Suppressor macrophage treated with lipopolysaccharide for 4 hours (primary cell): ENCODE measurements around the gene PPP6R3.
"Not testable (repeated sequence)": the region's sequence is repeated elsewhere in the genome, so short reads cannot be mapped to it uniquely, and the experiment has no call there.

Experiments used
- DNase-seq: peaks from one replicate; pipeline ENCODE4 v3.0.0-alpha.2; 2020

PPP6R3 gene

DNA sequence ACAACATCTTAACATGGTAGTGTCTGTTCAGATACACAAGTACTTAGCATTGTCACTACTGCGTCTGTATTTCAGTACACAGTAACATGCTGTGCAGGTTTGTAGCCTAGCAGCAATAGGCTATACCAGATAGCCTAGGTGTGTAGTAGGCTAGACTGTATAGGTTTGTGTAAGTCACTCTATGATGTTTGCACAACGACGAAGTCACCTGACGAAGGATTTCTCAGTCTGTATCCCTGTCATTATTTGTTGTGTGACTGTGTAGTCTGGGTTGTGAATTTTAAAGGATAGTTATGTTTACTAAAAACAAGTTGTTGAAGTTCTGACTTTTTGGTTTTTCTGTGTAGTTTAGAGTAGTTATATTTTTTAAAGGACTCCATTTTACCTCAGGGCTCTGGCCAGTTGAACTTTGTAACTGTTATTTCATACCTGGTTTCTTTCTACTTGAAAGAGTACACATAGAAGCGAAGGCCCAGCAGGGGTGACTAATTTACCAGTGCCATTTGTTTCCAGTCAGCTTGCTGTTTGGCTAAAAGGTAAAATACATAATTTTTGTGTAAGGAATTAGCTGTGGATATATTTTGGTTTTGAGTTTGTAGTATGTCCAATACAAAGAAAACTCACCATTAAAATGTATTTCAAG is 72.3 kb downstream of the PPP6R3 start:
- no peak for DNase-seq

GRCh38 chr11:68533945-68534344 is 73.4 kb downstream of the PPP6R3 start:
- DNase-seq = no peak

DNA sequence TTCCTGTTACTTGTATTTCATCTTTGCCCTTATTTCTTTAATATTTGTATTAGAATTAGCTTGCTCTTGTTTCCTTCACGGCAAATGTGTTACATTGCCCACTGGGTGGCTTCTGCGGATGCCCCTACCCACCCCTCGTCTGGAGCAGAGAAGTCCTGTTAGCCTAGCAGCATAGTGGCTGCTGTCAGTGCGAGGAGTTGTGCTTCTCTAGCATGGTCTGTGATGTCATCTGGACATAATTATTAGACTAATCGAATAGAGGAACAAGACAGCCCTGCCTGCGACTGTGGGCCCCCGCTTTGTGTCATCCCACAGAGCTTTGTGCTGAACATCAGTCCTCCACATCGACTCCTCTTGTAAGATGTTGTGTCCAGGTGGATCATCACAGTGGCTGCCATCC is 74.5 kb downstream of the PPP6R3 start:
- no peak for DNase-seq

- no peak for DNase-seq
Measured at GRCh38 chr11:68536706-68537105, 76.2 kb downstream of the PPP6R3 start.

GRCh38 chr11:68538025-68538424 is 77.5 kb downstream of the PPP6R3 start:
- DNase-seq = no peak

GRCh38 chr11:68539395-68539794 is 78.8 kb downstream of the PPP6R3 start:
- peak; percentile 27 for DNase-seq

DNA sequence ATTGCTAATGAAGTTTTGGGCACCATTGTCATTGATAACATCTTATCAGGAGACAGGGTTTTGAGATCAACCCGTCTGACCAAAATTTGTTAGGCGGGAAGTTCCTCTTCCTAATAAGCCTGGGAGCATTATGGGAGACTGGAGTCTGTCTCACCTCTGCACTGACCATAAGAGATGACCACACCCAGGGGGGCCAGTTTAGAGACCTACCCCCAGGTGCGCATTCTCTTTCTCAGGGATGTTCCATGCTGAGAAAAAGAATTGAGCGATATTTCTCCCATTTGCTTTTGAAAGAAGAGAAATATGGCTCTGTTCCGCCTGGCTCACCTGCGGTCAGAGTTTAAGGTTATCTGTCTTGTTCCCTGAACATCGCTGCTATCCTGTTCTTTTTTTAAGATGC is 80.0 kb downstream of the PPP6R3 start:
- DNase-seq = not testable (repeated sequence)

DNA sequence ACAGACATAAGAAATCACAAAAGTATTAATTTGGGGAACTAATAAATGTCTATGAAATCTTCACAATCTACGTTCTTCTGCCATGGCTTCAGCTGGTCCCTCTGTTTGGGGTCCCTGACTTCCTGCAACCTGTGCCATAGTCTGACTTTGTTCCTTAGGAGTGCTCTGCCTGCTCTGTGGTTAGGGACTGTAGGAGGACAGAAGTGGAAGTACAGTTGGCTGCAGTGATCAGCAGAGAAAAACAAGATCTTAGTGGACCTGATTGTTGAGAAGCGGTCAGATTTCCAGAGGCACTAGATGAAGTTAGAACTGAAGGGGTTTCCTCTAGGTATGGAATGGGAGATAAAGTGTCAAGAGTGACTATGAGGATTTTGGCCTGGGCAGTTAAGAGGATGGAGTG is 80.6 kb downstream of the PPP6R3 start:
- no peak for DNase-seq

- peak; percentile 73 for DNase-seq
Measured at GRCh38 chr11:68541991-68542390, 81.4 kb downstream of the PPP6R3 start.

DNA sequence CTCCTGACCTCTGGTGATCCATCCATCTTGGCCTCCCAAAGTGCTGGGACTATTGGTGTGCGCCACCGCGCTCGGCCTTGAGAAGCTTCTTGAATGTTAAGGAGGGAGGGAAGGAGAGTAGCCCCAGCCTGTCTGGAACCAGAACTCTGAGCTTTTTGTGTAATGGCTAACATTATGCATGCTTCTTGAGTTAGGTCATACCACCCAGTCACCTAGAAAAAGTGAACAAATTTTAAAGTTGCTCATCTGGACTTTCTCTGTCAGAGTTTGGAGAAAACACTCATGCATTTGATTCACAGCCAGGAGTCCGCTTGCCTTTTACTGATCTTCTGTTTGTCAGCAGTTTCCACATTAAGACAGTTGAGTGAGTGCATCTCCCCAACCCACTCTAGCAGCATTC is 82.1 kb downstream of the PPP6R3 start:
- DNase-seq = peak; percentile 46

DNA sequence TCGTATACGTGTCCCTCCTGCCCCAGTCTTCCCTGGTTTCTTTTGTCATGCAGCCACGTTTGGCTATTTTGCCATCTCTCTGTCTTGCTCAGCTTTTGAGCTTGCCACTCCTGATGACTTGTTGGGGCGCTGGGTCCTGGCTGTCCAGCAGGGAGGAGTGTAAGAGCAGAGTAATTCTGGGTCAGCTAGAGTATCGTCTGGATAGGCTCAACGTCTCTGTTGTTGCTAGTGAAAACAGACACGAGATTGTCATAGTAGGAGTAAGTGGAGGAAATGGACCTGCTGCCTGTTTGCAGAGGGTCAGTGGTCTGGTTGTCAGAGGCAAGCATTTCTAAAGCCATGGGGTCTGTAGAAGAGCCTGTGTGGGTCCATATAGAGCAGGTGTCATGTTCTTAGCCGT is 83.0 kb downstream of the PPP6R3 start:
- DNase-seq = no peak

- no peak for DNase-seq
Measured at GRCh38 chr11:68545347-68545746, 84.8 kb downstream of the PPP6R3 start.

DNA sequence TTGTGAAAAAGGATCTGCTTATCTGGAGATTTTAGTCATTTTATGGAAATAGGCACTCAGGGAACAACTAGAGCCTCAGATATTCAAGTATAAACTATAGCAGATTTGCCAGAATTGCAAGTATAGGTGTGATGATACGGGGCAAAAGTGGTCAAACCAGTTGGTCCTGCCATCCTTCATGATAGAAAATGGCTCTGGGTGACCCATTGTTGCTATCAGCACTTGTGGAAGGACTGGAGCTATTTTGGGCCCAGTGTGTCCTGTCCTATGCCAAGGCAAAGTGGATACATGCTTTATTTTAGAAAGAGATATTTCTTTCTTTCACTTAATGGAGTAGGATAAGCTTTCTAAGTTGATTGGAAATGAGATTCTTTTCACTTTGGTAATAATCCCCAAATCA is 85.2 kb downstream of the PPP6R3 start:
- DNase-seq = no peak

DNA sequence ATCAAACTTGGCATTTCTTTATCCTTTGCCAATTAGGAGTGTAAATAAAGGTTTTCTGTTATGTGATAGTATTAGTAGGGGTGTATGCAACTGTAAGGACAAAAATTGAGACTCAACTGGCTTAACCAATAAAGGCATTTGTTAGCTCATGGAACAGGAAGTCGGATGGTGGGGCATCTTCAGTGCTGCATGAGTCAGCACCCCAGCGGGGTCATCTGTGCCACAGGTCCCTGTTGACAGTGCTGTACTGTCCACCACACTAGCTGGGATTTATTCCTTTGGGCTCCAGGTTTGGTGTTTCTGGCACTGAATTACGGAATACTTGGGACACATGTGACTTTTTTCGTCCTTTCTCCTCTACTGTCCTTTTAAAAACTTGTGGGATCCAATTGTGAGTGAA is 86.0 kb downstream of the PPP6R3 start:
- DNase-seq = peak; percentile 71

GRCh38 chr11:68549789-68550484 is 89.4 kb downstream of the PPP6R3 start:
- peak; percentile 8 for DNase-seq

- peak; percentile 71 for DNase-seq
Measured at GRCh38 chr11:68550485-68550817, 89.9 kb downstream of the PPP6R3 start.

DNA sequence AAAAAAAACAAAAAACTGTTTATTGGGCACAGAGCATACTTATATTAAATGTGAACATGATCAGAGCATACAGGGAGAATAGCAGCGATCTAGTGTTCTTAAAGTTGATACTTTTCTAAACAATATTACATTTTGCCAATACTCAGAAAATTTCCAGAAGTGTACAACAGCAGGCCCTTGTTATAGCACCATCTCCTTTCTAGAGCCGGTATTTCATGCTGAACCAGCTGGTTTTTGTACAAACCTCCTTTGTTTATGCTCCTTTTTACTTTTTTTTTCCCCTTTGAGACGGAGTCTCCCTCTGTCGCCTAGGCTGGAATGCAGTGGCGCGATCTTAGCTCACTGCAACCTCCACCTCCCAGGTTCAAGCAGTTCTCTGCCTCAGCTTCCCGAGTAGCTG is 90.7 kb downstream of the PPP6R3 start:
- DNase-seq = no peak

DNA sequence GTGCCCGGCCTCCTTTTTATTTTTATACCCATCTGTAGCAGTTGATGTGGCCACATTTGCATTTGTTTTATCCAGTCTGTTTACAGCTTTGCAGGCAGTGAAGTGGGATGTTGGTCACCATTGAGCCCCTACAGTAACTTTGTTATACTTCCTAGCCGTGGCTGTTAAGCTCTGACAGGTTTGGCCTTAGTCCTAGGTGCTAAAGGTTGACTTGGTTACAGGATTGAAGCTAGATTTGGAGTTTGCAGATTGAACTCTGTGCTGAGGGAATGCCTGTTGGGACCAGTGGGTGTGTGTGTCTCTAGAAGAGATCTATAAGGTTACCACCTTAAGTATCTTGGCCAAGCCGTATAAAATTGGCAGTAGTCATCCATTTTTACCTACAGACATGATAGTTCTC is 91.2 kb downstream of the PPP6R3 start:
- DNase-seq = no peak

DNA sequence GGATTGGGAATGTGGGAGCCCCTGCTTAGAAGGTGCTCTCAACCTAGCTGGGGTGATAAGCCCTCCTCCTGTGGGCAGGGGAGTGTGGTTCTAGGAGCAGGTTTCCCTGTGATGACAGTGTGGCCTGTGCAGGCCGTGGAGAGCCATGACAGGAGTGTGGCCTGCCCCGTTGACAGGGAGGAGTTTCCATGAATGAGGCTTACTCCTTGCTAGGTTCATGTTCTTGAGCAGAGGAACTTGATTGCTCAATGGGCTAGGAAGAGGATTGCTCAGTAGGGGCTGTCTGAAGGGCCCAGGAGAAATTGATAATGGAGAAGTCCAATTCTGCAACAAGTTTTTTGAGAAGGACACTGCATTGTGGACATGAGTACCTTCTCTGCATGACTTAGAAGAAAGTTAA is 92.0 kb downstream of the PPP6R3 start:
- DNase-seq = peak; percentile 79

DNA sequence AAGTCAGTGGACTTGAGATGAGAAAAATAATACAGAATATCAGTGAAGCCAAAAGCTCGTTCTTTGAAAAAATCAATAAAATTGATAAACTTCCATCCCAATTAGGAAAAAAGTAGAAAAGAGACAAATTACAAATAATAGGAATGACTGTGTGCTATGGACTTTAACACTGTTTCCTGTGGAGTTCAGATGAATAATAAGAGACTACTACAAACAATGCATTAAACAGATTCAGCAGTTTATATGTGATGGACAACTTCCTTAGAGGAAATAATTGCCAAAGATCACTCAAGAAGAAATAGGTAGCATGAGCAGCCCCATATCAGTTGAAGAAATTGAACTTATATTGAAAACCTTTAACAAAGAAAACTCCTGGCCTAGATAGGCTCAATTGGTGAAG is 99.7 kb downstream of the PPP6R3 start:
- DNase-seq = no peak

DNA sequence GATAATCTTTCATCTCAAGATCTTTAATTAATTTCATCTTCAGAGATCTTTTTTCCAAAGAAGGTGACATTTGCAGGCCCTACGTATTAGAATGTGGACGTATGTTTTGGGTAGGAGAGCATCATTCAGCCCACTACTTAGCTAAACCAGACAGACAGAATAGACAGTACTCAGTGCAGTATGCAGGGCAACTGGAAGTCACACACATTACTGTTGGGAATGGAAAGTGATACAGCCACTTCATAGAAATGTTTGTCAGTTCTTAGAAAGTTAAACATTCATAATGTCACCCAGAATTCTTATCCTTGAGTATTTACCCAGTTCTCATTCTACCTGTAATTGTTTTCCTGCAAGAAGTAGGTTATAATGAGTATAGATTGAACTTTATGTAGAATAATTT is 102.9 kb downstream of the PPP6R3 start:
- DNase-seq = no peak

DNA sequence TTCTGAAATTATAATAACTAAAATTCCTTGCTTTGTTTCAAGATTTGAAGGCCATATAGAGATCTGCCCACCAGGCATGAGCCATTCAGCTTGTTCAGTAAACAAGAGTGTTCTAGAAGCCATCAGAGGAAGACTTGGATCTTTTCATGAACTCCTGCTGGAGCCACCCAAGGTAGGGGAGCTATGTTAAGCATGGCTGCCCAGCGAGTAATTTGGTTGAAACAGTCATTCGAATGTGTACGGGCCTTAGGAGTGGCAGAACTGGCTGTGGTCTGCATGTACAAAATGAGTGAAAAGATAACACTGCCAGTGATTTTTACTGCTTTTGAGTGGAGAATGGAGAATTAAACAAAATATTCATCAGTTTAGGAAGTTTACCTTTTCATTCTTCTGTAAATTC is 103.7 kb downstream of the PPP6R3 start:
- no peak for DNase-seq

DNA sequence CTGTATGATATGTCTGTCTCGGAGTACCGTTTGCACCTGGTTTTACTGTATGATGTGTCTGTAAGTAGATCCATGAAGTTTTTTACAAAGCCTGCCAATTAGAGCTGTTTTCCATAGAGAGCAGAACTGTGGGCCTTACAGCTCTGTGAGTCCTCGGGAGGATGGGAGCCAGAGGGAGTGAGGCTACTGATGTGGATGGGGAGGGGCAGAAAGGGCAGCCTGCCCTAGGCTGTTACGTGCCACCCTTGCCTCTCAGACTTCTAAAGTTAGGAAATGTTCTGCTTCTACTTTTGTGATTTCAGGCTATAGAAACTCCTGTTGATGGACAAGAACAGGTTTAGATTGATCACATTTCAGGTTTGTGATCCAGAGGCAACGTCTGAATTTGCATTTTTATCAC is 105.2 kb downstream of the PPP6R3 start:
- no peak for DNase-seq

- DNase-seq = no peak
Measured at GRCh38 chr11:68567553-68567952, 107.0 kb downstream of the PPP6R3 start.

DNA sequence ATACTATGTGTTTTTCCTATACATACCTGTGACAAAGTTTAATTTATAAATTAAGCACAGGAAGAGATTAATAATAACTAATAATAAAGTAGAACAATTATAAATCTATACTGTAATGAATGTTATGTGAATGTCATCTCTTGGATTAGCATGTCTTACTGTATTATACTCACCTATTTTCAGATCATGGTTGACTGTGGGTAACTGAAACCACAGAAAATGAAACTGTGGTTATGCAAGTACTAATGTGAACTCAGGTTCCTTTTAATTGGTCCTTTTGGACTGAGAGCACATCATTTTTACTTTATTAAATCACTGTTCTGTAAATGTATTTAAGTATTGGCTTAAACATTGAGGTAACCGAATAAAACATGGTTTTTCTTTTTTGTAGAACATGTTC is 108.8 kb downstream of the PPP6R3 start:
- DNase-seq = no peak
